SH-SY5Y (cell line): Measurements from ENCODE around the gene ZACN.
A peak's percentile ranks its signal among the peaks of the same experiment; 100 is the strongest.

Experiments
- GATA2 ChIP-seq: IDR thresholded peaks from 2 replicates; pipeline ENCODE4 v1.6.1; 2011; ENCODE audit warnings: mild to moderate bottlenecking, low read depth, low read length
- GATA3 ChIP-seq: IDR thresholded peaks from 2 replicates; pipeline ENCODE4 v1.6.1; 2011; ENCODE audit warnings: low read depth, mild to moderate bottlenecking, low read length, moderate library complexity

The ZACN gene

GRCh38 chr17:76078860-76079534 is at the start of gene ZACN:
ZACN (plus strand) TSS chr17:76079182; CDS start chr17:76079265, 83 bp downstream.
- no peak for TF ChIP-seq GATA3
- no peak for TF ChIP-seq GATA2

- TF ChIP-seq GATA3 (no peak), GATA2 (no peak)
Measured at GRCh38 chr17:76032073-76032779, 46.8 kb upstream of the ZACN start.

GRCh38 chr17:76032780-76033108 is 46.2 kb upstream of the ZACN start:
- TF ChIP-seq GATA3 (no peak), GATA2 (no peak)

- TF ChIP-seq GATA2 = no peak
- TF ChIP-seq GATA3 = no peak
Measured at GRCh38 chr17:76033139-76033538, 45.8 kb upstream of the ZACN start.

- TF ChIP-seq GATA3 (no peak), GATA2 (no peak)
Measured at GRCh38 chr17:76034428-76035350, 44.3 kb upstream of the ZACN start.

GRCh38 chr17:76036497-76037261 is 42.3 kb upstream of the ZACN start:
- no peak for TF ChIP-seq GATA2
- no peak for TF ChIP-seq GATA3

- TF ChIP-seq GATA2 (no peak), GATA3 (no peak)
Measured at GRCh38 chr17:76038050-76038449, 40.9 kb upstream of the ZACN start.

GRCh38 chr17:76039121-76039520 is 39.9 kb upstream of the ZACN start:
- TF ChIP-seq GATA3 (no peak), GATA2 (no peak)

- TF ChIP-seq GATA3 (no peak), GATA2 (no peak)
Measured at GRCh38 chr17:76040376-76040775, 38.6 kb upstream of the ZACN start.

- TF ChIP-seq GATA2 (peak; percentile 55), GATA3 (no peak)
Measured at GRCh38 chr17:76046064-76046463, 32.9 kb upstream of the ZACN start.

- no peak for TF ChIP-seq GATA3
- TF ChIP-seq GATA2 = no peak
Measured at GRCh38 chr17:76048025-76048605, 30.9 kb upstream of the ZACN start.

GRCh38 chr17:76048711-76049110 is 30.3 kb upstream of the ZACN start:
- TF ChIP-seq GATA2 (no peak), GATA3 (no peak)

GRCh38 chr17:76049239-76049638 is 29.7 kb upstream of the ZACN start:
- no peak for TF ChIP-seq GATA3
- no peak for TF ChIP-seq GATA2

GRCh38 chr17:76049836-76050537 is 29.0 kb upstream of the ZACN start:
- TF ChIP-seq GATA2 = no peak
- TF ChIP-seq GATA3 = no peak
